NCI-H82 treated with DMSO at 0.1 percent for 48 hours (cell line): ENCODE results near the gene HSPB9.

Experiments
- DNase-seq: peaks from one replicate; lab custom pipeline; 2025; ENCODE audit not compliant: unreplicated experiment; lab: John Stamatoyannopoulos, UW

The HSPB9 gene

DNA sequence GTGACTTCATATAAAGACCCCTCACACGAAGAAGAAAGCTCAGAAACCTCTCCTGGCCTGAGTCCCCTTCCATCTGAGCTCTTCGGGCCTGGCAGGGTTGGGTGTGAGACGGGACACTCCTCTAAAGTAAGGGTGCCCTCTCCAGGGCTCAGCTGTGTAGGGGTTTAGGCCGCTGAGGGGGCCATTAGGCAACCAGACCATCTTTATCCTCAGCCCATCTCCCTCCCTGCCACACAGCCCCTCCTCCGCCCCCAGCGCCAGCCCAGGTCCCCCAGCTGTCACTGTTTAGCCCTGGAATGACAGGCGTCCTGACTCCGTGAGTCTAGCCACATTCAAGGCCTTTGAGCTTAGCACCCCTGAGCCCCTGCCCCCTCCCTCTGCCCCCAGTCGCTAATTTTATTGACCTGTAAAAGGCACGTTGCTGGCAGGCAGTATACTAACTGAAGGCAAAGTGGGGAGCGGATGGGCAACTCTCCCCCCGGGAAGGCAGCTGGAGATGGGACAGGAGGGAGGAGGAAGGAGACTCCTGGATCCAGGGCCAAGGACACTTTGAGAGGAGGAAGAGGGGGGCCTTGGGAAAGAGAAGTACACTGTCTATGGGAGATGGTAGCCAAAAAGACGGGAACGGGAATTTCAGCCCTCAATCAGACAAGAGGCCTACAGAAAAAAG is 23.7 kb upstream of the HSPB9 start:
- DNase-seq, result peak; percentile 73

DNA sequence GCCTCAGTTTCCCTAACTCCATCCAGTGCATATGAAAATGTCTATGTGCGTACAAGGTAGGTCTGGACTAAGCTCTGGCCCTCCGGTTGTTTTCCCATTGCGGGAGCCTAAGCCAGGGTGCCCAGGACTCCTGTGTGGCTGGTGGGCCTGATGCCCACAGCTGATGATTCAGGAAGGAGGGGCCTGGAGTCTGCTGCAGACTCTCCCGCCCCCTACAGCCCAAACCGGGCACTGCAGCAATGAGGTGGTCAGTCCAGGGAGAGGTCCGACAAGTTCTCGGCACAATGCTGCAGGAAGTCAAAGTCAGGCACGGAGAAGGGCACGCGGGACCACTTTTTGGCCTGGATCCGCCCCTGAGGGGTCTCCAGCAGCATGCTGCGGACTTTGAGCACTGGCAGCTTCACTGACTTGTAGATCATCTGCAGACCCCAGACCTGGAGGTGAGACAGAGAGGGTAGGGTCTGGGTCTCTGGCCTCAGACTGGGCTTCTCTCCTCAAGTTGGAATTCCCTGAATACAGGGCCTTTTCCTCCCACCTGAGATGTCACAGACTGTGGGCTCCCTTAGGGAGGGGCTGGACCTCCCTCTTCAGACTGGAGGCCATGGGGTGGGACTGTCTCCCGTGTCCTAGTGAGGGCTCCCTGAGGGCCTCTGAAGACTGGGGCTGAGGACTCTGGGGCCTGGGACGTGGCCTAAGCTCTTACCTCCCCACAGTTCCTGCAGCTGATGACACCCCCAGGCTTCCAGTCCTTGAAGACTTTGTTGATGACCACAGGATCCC is 20.9 kb upstream of the HSPB9 start:
- DNase-seq, result peak; percentile 45

DNA sequence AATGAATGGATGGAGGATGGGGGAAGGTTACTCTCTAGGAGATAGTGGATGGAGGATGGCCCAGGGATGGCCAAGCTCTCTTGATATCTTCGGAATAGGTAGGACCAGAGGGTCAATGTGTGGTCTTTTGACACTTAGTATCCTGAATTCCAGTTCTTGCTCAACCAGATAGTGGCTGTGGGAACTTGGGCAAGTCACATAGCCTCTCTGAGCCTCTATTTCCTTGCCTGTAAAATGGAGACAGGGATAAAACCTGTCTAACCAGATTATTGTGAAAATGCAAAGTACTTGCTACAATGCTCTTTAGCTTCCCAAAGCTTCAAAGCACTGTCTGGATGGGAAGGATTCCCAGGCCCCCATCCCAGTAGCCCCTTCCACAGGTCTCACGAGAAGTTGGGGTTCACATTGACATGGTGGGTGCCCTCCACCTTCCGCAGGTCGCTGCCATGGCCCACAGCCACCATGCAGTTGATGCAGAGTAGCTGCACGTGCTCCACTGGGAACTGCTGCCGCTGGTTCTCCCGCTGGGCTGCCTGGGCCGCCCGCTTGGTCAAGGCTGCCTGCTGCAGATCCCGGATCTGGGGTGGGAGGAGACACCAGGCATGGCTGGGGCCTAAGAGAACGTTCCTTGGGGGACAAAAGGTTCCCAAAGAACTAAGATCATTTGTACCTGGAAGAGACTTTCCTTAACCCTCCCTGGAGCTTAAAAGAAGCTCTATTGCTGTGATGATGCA is 19.2 kb upstream of the HSPB9 start:
- DNase-seq, result no peak

DNA sequence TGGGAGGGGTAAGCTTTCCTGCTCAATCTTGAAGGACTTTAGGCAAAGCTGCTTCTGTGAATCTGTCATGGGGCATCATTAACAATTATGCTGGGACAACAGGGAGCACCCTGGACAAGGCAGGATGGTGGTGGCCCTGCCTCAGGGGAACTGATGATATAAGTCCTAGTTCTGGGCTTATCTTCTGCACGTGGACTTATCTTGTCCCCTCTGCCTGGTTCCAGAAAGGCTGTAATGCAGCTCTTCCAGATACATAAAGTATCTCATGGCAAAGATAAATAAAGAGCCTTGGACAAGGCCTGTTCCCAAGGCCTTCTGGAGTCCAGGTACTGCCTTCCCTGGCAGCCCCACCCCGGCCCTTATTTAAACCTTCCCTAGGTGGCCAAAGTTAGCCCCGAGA is 18.3 kb upstream of the HSPB9 start:
- no peak for DNase-seq

DNA sequence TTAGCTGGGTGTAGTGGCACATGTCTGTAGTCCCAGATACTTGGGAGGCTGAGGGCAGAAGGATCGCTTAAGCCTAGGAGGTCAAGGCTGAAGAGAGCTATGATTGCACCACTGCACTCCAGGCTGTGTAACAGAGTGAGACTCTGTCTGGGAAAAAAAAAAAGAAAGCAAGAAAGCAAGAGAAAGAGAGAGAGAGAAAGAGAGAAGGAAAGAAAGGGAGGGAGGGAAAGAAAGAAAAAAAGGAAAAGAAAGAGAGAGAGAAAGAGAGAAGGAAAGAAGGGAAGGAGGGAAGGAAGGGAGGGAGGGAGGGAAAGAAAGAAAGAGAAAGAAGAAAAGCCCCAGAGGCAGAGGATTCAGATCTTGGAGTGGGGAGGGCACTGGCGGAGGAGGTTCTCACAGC is 16.6 kb upstream of the HSPB9 start:
- no peak for DNase-seq

DNA sequence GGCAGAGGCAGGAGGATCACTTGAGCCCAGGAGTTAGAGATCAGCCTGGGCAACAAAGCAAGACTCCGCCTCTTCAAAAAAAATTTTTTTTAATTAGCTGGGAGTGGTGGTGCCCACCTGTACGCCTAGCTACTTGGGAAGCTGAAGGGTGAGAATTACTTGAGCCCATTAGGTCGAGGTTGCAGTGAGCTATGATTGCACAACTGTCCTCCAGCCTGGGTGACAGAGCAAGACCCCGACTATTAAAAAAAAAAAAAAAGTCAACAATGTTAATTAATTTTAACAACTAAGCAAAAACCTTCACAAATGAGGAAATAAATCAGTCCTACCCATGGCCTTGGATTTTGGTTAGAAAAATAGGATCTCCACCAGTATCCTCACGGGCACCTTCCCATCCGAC is 15.5 kb upstream of the HSPB9 start:
- DNase-seq, result no peak

DNA sequence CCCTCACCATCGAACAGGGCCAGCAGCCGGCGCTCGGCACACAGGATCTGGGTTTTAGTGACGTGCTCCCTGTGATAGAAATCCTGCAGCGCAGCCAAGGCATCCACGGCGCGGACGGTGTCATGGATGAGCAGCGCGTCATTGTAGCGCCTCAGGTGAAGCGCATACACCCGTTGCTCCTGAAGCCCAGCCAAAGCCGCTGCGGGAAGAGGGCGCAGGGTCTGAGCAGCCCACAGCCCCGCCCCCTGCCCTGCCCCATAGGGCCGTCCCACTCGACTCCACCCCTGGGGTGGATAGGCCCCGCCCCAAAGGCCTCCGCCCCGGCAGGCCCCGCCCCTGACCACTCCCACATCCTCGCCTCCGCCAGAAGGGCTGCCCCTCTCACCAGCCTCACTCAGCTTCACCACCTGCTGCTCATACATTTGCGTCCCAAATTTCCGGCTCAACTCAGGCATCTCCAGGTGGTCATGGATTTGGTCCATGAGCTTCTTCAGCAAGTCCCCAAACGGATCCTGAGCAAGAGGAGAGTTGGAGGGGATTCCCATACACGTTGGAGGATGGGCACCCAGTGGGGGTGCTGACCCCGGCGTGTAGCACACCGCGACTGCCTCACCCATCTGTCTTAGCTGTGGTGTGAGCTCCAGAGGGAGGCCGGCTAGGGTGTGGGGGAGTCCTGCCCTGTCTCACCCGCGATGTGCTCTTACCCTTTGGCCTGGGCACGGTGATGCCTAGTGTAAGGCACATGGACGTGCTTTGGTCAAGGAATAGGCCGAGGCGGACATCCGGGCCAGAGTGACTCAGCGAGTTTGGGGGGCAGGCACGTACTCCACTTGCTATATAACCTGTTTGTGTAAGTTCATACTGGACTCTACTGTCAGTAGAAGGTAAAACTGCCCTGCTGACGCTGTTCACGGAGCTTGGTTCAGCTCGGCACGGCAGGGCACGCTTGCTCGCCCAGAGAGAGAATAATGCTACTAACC is 14.7 kb upstream of the HSPB9 start:
- peak; percentile 88 for DNase-seq

DNA sequence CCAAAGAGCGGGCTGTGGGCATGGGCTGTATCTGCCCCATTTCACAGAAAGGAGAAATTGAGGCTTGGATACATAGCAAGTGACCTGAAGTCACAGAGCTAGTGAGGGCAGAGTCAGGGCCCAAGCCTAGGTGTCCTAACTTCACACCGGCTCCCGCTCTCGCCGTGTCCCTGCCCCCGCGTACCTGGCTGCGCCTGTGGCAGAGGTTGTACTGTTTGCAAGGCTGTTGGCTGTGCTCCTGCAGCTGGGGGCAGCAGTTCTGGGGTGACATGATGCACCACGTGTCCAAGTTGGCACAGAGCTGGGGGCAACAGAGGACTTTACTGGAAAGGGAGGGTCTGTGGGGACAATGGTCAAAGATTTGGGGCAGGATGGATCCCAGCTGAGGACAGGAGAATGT is 13.5 kb upstream of the HSPB9 start:
- no peak for DNase-seq

DNA sequence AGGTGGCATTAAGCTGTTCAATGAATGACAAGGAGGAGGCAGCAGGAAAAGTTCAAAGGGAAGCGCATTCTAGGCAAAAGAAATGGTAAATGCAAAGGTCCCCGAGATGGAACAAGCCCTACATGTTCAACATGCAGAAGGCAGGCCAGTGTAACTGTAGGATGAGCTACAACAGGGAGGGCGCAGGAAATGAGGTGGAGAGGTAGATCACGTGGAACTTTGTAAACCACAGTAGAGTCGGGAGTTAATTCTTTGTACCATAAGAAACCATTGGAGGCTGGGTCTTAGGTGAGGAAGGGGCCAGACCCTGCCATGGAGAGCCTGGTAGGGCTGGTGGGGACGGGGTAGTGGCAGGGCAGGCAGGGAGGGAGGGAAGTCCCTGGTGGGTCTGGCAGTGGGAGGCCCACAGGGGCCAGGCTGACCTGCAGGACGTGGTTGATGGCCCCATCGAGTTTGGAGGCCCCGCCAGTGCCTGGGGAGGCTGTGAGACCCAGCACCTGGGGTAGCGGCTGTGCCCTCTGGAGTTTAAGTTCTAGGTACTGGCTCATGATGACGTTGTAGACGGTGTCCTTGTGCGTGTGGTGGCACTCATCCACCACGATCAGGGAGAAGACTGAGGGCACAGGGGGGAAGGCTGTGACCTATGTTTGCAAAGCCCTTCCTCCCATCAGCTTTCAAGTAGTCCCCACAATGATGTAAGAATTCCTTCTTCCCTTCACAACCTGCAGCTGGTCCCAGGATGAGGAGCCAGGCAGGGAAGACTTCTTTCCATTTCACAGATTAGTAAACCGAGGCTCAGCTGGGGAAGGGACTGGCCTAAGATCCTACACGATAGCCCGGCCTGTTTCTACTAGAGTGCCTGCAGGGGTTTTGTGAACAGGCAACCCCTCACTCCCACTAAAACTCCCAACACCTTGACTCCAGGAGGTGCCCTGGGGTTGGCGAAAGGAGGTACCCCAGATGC is 12.0 kb upstream of the HSPB9 start:
- no peak for DNase-seq

DNA sequence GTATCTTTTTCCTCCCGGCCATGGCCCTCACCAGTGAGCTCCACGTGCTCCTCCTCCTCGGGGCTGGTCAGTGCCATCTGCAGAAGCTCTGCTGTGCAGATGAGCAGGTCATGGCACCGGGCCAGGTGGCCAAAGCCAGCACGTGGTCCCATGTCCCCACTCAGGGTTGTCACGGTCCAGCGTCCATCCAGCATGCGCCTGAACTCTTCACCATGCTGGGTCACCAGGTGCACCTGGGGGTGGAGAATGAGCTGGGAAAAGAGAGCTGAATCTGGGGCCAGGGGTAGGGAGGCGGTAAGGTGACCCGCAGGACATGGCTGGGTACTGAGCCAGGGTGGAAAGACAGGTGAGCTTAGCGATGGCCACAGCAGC is 11.4 kb upstream of the HSPB9 start:
- no peak for DNase-seq

DNA sequence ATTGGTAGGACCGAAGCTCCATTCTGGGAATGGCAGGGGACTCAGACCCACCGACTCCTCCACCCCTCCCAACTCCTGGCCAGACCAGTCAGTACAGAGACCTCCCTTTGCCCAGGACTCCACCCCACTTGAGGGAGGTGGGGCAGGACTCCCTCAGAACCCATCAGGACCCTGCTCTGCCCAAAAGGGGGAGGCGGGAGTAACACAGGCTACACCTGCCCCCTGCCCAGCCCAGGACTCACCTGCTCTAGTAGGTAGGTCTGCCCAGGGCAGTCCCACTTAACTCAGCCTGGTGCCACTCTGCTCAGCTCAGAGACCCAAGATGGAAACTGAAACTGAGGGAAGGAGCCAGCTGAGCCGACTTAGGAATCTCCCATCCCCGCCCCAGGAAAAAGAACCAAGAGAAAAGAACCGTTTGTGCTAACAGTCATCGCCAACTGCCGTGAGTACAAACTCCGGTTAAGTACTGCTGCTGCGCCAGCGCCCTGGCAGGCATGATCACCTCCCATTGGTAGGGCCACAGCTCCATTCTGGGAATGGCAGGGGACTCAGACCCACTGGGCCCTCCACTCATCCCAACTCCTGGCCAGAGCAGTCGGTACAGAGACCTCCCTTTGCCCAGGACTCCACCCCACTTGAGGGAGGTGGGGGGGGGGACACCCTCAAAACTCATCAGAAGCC is 10.6 kb upstream of the HSPB9 start:
- no peak for DNase-seq

DNA sequence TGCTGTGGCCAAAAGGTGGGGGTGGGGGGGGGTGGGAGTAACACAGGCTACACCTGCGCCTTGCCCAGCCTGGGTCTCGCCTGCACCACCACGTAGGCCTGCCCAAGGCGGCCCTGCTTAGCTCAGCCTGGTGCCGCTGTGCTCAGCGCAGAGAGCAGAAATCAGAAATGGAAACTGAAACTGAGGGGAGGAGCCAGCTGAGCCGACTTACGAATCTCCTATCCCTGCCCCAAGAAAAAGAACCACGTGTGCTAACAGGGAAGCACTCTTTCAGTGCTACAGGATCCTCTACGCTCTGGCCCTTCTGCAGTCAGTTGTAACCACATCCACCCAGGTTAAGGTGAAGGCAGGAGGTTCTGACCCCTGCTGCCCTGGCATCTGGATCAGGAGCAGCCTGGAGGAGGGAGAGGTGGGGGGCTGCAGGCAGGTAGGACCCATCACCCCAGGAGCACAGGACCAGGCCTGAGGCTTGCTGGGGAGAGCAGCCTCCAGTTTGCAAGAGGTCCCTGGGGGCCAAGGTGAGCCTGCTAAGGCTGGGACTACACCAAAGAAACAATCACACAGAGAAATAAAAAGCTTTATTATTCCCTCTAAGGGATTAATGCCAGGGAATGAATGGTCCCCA is 9.9 kb upstream of the HSPB9 start, which contains the start of gene DHX58:
TSS of gene DHX58 (minus strand) at position 163 of the 625 bp plus-strand sequence. CDS start 822 bp downstream, outside the sequence.
- DNase-seq, result no peak

DNA sequence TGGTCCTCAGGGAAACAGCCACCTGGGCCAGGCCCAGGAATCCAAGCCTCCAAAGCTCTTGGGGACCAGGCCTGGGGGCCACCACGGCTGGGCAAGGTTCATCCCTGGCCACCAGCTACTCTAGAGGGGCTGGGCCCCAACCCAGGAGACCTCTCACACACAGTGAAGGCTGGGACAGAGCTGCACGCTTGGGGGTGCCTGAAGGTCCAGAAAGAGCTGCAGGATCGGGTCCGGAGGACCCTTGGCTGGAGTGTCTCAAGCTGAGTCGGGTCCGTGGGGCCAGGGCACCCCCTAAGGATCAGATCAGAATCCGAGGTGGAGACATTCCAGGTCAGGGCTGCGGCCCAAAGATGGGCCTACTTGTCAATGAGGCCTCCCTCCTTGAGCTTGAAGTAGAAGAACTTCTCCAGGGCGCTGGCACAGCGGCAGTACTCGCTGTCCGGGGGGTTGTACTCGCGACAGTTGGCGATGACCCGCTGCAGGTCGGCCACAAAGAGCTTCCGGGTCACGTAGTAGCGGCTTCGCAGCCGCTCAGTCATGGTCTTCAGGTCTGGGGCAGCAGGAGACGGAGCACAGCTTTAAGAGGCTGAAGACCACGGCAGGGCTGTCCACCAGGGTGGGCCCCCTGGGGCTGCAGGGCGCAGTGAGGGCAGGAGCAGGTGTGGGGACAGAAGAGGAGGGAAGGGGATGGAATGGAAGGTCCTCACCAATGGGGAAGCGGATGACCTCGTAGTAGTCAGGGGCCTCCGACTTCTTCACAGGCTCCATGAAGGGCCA is 9.1 kb upstream of the HSPB9 start:
- no peak for DNase-seq

DNA sequence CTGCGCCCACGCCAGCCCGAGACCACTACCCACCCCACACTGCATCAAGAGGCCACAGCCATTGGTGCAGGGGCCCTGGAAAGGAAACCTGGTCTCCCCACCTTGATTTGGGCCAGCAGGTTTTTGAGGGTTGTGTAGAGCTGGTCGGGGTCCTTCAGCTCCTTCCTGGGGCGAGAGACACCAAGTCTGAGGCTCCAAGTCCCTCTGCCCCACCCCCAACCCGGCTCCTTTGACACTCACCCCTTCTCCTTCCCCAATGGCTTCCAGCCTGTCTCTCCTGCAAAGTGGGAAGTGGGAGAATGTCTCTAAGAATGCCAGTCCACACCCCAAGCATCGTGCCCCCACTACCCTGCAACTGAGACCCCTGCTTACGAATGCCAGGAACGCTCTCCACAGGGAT is 8.5 kb upstream of the HSPB9 start:
- no peak for DNase-seq

DNA sequence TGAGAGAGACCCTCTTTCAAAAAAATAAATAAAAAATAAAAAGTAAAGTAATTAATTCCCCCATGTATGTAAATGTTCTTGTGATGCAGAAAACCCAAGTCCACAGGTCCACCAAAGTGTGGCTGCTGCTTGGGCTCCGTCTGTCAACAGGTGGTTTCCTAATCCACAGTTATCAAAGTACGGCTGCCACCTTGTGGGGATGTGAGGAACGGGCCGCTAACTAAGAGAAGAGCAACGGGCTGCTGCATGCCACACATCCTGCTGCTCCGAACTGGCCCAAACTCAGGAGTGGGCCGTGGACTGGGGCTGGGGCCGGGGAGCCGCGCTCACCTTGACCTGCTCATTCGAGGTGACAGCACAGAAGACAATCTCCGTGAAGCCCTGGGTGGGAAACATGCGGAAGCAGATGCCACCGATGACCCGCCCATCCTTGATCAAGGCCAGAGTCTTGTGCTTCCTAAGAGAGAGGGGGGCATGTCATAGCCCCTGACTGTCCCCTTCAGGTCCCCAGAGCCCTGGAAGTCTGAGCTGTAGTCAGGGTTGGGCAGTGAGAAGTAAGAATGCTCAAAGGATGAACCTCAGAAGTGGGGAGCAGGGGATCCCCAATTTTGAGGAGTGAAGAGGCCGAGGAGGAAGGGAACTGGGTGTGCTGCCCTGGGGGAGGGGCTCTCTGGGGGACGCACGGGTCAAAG is 5.8 kb upstream of the HSPB9 start:
- peak; percentile 72 for DNase-seq

DNA sequence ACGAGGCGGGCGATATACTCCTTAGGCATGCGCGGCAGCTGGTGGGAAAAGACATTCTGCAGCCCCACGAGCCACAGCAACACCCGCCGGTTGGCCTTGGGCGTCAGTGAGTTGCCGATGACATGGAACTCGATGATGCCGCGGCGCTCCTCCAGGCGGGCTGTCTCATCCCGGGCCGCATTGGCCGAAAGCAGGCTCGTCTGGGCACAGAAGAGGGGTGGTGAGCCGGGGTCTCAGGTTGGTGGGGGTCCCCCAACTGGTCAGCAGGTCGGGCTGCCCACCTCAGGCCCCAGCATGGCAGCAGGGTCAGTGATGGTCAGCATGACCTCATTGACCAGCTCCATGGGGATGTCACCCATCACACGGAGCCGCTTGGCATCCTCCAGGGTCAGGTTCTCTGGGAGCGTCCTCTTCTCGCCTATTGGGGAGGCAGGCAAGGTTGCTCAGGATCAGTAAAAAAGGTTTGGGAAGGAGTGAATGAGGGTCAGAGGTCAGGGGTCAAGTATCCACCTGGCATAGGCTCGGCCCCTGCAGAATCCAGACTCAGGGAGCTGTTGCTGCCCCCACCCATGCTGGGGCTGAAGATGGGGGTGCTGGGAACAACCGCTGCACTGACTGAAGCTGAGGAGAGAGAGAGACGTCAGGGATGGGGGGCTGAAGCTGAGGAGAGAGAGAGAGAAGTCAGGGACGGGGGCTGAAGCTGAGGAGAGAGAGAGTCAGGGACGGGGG is 5.0 kb upstream of the HSPB9 start:
- no peak for DNase-seq

DNA sequence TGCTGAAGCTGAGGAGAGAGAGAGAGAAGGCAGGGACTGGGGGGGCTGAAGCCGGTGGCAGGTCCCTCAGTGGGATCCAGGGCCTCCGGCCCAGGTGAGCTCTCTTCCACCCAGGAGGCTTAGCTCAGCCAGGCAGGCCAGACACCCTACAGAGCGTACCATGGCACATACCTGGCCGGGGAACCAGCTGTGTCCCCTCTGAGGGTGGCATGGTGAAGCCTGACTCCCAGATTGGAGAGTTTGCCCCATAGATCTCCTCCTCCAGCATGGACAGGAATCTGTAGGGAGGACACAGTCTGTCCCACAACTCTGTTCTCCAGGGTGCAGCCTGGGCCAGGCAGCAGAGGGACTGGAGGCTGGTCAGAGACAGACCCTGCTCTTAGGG is 4.5 kb upstream of the HSPB9 start:
- DNase-seq, result no peak
